ENCODE results near the gene ADCYAP1. TPM values are rescaled to one million over a fixed set of nuclear protein-coding genes. Genes with fewer than 3 reads are reported as not detected.

ADCYAP1 gene
- polyA plus RNA-seq, 1 donor from 2014 or later, result not detected

DNA sequence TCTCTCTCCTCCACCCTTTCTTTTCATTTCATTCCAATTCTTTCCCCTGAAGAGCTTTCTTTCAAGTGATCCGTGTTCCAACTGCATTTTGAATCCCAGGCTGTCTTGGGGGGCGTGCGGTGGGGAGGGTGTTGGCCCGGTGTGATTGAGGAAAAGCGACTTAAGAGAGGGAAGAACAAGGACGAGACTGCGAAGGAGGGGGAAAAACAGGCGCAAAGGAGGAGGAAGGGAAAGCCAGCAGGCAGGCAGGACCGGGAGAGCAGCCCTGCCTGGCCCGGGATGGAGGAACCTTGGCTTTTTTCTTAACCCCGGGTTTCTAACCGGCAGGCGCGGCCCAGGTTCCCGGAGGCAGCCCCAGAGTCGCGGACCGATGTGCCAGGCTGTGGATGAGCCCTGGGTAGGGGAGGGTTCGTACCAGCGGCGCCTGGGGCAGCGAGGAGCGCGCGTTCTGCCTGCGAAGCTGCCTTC is 1.3 kb downstream of the ADCYAP1 start:
- Mint-ChIP-seq H3K4me3 (no peak overlapping the region), H3K27me3 (peaks cover 49% of the 10 kb centered on the region), H3K27ac (no peak overlapping the region), H3K36me3 (peaks cover 2% of the 10 kb centered on the region), H3K4me1 (peaks cover 4% of the 10 kb centered on the region in 3 donors), H3K9me3 (peaks cover 0 to 5% (median 0%) of the 10 kb centered on the region in 3 donors)

- H3K27ac Mint-ChIP-seq, result no peak overlapping the region
- H3K36me3 Mint-ChIP-seq, result peaks cover 2% of the 10 kb centered on the region
- H3K4me1 Mint-ChIP-seq, result peaks cover 4% of the 10 kb centered on the region in 3 donors
- peak overlapping the region in 2 of 4 donors; percentile 12 to 68 for H3K4me3 Mint-ChIP-seq
- peaks cover 47% of the 10 kb centered on the region for H3K27me3 Mint-ChIP-seq
- peaks cover 0 to 5% (median 0%) of the 10 kb centered on the region in 3 donors for H3K9me3 Mint-ChIP-seq
Observed at GRCh38 chr18:906416-907114, 1.9 kb downstream of the ADCYAP1 start.

- peaks cover 0 to 5% (median 0%) of the 10 kb centered on the region in 3 donors for H3K9me3 Mint-ChIP-seq
- H3K36me3 Mint-ChIP-seq, result peaks cover 2% of the 10 kb centered on the region
- H3K4me3 Mint-ChIP-seq, result no peak overlapping the region
- H3K27ac Mint-ChIP-seq, result no peak overlapping the region
- peaks cover 4% of the 10 kb centered on the region in 3 donors for H3K4me1 Mint-ChIP-seq
- peaks cover 47% of the 10 kb centered on the region for H3K27me3 Mint-ChIP-seq
Observed at GRCh38 chr18:907115-907884, 2.6 kb downstream of the ADCYAP1 start.

- Mint-ChIP-seq H3K36me3 (peaks cover 2% of the 10 kb centered on the region), H3K4me1 (peaks cover 4% of the 10 kb centered on the region in 3 donors), H3K27me3 (peaks cover 47% of the 10 kb centered on the region), H3K9me3 (peaks cover 0 to 5% (median 0%) of the 10 kb centered on the region in 3 donors), H3K4me3 (peak overlapping the region in 1 of 4 donors; percentile 60), H3K27ac (no peak overlapping the region)
Observed at GRCh38 chr18:907885-908757, 3.5 kb downstream of the ADCYAP1 start.

DNA sequence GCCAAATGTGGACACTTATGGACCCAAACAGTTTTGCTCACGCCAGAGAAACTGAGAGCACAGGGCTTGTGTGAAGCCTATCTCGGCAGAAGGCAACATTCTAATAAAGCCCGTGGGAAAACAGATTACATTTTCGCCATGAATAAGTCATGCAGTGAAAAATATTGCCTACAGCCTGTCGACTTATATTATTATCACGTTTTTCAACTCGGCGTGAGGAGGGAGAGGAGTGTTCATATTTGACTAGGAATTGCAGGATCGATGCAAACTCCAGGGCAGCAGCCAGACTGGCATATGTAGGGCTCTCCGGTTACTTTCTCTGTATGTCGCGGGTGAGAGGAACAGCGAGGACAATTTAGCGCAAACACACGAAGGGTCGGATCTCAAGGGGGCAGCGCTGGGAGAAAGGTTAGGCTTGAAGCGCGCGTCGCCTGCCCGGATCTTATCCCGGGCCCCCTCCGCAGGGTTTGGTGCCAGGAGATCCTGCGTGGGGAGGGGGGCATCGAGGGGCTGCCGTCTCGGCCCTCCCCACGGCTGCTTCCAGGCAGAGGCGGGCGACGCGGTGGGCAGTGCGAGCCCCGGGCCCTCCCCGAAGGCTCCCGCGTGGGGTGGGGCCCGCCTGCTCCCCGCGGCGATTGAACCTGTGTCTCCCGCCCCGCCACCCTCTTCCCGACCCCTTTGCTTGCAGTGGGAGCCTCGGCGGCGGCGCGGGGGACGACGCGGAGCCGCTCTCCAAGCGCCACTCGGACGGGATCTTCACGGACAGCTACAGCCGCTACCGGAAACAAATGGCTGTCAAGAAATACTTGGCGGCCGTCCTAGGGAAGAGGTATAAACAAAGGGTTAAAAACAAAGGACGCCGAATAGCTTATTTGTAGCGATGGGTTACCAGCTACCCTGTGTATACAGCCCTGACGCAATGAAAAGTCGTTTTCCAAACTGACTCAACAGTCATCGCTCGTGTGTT is 4.4 kb downstream of the ADCYAP1 start:
- H3K27ac Mint-ChIP-seq, result no peak overlapping the region

DNA sequence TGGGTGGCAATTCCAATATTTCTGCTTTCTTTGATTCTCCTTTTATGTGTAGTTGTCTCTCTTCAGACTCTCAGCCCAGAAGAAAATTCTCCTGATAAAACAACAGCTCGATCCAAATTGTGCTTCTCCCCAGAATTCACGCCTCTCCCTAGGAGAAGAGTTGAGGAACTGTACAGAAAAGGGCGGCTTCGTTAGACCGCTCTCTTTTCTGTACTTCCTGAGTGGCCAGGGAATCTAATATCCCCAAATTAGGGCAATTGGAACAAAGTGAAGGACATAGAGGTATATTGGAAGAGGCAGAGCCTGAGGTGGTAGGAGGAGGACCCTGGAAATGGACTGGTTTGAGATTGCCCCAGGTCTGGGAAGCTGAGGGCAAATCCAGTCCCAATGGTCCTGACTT is 5.6 kb downstream of the ADCYAP1 start:
- H3K9me3 Mint-ChIP-seq, result peaks cover 0 to 2% (median 0%) of the 10 kb centered on the region in 3 donors
- H3K4me3 Mint-ChIP-seq, result no peak overlapping the region
- no peak overlapping the region for H3K27ac Mint-ChIP-seq
- peaks cover 0 to 4% (median 2%) of the 10 kb centered on the region in 3 donors for H3K4me1 Mint-ChIP-seq
- peaks cover 2% of the 10 kb centered on the region for H3K36me3 Mint-ChIP-seq
- peaks cover 31% of the 10 kb centered on the region for H3K27me3 Mint-ChIP-seq

More for the DNA sequence above, 4.4 kb downstream of the ADCYAP1 start:
- Mint-ChIP-seq H3K27me3 (peaks cover 39% of the 10 kb centered on the region), H3K4me1 (peaks cover 3 to 4% (median 4%) of the 10 kb centered on the region in 3 donors), H3K4me3 (peak overlapping the region in 3 of 4 donors; percentile 4 to 60 (median 22)), H3K9me3 (peaks cover 0 to 5% (median 0%) of the 10 kb centered on the region in 3 donors), H3K36me3 (peaks cover 3% of the 10 kb centered on the region)

DNA sequence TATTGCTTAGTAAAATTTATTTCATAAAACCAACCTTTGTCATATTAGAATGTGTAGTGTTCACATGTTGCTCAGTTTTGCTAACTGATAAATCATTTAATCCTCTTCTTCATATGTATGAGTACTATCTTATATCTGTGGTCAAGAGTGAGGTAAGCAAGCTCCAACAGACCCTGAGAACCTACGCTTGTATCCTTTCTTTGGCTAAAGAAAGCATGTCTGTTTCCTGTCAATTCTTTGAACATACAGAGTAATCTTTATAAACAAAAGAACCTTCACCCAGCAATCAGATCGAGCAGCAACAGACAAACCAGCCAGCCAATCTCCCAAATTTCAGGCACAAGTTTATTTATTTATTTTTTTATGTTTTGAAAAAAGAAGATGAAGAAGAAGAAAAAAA is 6.4 kb downstream of the ADCYAP1 start:
- peaks cover 30% of the 10 kb centered on the region for H3K27me3 Mint-ChIP-seq
- no peak overlapping the region for H3K27ac Mint-ChIP-seq
- H3K36me3 Mint-ChIP-seq, result peaks cover 2% of the 10 kb centered on the region
- no peak overlapping the region for H3K4me3 Mint-ChIP-seq
- H3K4me1 Mint-ChIP-seq, result peaks cover 0 to 3% (median 2%) of the 10 kb centered on the region in 3 donors
- H3K9me3 Mint-ChIP-seq, result no peaks in the 10 kb centered on the region

- H3K36me3 Mint-ChIP-seq, result peaks cover 2% of the 10 kb centered on the region
- peaks cover 0 to 3% (median 2%) of the 10 kb centered on the region in 3 donors for H3K4me1 Mint-ChIP-seq
- no peaks in the 10 kb centered on the region for H3K9me3 Mint-ChIP-seq
- H3K4me3 Mint-ChIP-seq, result no peak overlapping the region
- no peak overlapping the region for H3K27ac Mint-ChIP-seq
- H3K27me3 Mint-ChIP-seq, result peaks cover 27% of the 10 kb centered on the region
Observed at GRCh38 chr18:911486-911885, 6.8 kb downstream of the ADCYAP1 start.

- Mint-ChIP-seq H3K4me1 (no peaks in the 10 kb centered on the region), H3K27me3 (peaks cover 4% of the 10 kb centered on the region), H3K27ac (no peak overlapping the region), H3K36me3 (peaks cover 2% of the 10 kb centered on the region), H3K9me3 (peaks cover 0 to 9% (median 3%) of the 10 kb centered on the region in 3 donors), H3K4me3 (no peak overlapping the region)
Observed at GRCh38 chr18:916562-916961, 11.9 kb downstream of the ADCYAP1 start.

DNA sequence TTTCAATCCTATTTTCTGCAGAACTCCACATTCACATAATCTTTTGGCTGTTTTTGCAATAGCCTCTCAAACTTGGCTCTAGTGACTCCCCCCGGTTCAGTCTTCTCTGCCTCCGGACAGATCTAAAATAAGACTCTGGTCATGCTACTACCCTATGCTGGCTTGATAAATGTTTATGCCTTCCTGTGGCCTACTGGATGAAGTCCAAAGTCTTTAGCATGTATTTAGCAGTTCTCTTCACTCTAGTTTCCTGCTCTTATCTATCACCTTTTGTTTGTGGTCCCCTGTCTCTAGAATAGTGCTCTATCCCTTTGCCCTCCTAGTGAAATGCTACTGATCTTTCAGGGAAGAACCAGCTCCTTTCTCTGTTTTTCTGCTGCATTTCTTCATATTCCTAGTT is 14.4 kb downstream of the ADCYAP1 start:
- H3K9me3 Mint-ChIP-seq, result peaks cover 0 to 14% (median 3%) of the 10 kb centered on the region in 3 donors
- no peak overlapping the region for H3K4me3 Mint-ChIP-seq
- no peaks in the 10 kb centered on the region for H3K36me3 Mint-ChIP-seq
- H3K4me1 Mint-ChIP-seq, result no peaks in the 10 kb centered on the region
- no peak overlapping the region for H3K27ac Mint-ChIP-seq
- H3K27me3 Mint-ChIP-seq, result peaks cover 4% of the 10 kb centered on the region

- peaks cover 4% of the 10 kb centered on the region for H3K27me3 Mint-ChIP-seq
Observed at GRCh38 chr18:923144-923866, 18.6 kb downstream of the ADCYAP1 start.

DNA sequence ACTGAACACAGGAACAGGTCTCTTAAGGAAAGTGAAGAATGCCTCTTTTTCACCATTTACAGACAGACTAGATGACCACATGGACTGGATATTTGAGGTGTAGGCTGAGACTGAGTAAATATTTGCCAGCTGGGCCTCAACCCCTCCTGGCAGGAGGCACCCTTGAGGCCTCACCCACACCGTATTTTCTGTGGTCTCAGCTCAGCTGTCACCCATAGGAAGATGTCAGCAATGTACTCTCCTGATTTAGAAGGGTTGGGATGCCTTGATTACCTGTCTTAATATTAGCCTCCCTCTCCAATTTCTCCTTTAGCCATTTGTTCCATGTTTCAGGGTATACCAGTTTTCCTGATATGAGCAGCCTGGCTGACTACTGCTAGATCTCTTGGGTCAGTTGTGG is 20.3 kb downstream of the ADCYAP1 start:
- Mint-ChIP-seq H3K4me1 (no peaks in the 10 kb centered on the region), H3K9me3 (peaks cover 0 to 5% (median 1%) of the 10 kb centered on the region in 3 donors), H3K27ac (no peak overlapping the region), H3K36me3 (no peaks in the 10 kb centered on the region), H3K4me3 (no peak overlapping the region), H3K27me3 (peaks cover 4% of the 10 kb centered on the region)

More at GRCh38 chr18:923144-923866, 18.6 kb downstream of the ADCYAP1 start:
- H3K4me1 Mint-ChIP-seq, result no peaks in the 10 kb centered on the region
- no peak overlapping the region for H3K27ac Mint-ChIP-seq
- H3K36me3 Mint-ChIP-seq, result no peaks in the 10 kb centered on the region
- no peak overlapping the region for H3K4me3 Mint-ChIP-seq
- H3K9me3 Mint-ChIP-seq, result peaks cover 0 to 5% (median 1%) of the 10 kb centered on the region in 3 donors

DNA sequence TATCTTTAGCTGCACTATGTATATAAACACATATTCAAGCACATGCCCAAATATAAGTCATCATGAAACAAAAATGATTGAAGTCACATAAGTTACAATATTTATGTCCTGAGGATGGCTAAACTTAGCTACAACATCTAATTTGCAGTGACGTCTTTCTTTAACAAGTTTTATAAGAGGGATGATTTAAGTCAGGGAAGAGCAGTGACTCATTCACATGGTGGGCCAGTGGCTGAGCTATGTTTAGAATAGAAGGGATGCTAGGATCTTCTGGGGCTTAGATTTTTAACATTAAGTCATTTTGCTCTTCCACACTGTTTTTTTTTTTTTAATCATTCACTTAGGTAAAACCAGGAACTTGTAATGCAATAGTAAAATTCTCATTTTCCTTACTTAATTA is 22.3 kb downstream of the ADCYAP1 start:
- Mint-ChIP-seq H3K9me3 (peaks cover 0 to 5% (median 1%) of the 10 kb centered on the region in 3 donors), H3K27me3 (peaks cover 6% of the 10 kb centered on the region), H3K4me3 (no peak overlapping the region), H3K27ac (no peak overlapping the region), H3K4me1 (no peaks in the 10 kb centered on the region), H3K36me3 (no peaks in the 10 kb centered on the region)

Data from IgD-negative memory B cell (primary cell).